Mesangial cell (primary cell): ENCODE results near the gene WASF1. TPM values are rescaled to one million over a fixed set of nuclear protein-coding genes. Genes with fewer than 3 reads are reported as not detected.

ENCODE experiments used
- total RNA-seq: library from RNA; depleted of rRNA; stranded (reverse); fragments of >200 nt; gene quantifications from 2 replicates; pipeline ENCODE4 v1.2.3, GENCODE V29; 2015

Gene WASF1
- total RNA-seq: 9.5 and 18.6 TPM in 2 replicates

DNA sequence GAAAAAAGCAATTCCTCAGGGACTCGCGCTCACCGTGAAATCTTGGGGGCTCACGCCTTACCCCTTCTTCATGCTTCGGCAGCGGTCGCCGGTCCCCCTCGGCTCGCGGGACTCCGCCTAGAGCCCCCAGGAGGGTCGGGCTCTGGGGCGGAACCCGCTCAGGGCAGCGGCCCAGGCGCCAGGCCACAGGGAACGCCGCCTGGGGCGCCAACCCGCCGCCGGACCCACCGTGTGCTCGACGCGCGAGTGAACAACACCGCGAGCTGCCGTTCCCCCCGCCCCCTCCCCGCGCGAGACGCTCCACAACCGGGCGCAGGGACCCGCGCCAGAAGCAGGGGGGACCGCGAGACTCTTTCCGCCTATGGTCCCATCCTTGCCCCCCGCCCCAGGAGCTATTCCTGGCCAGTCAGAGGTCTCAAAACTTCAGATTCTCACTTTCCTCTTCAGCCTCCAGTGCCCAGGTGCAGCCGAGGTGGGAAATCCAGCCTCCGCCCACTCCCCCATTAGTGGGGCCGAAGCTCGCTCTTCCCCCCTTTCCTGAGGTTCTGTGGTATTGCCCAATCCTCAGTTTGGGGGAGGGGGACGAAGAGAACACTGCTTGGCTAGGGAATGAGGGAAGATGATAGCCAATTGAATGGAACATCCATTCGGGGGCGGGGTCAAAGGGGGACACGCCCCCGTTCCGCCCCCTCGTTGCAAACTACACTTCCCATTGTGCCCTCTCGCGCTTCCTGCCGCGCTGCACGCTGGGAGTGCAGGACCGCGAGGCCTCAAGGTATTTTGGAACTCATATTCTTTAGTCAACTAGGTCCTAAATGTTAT is at the start of gene WASF1:
Gene WASF1 (minus strand): TSS at position 265 of the 822 bp plus-strand sequence. CDS start 52,069 bp downstream, outside the sequence.

DNA sequence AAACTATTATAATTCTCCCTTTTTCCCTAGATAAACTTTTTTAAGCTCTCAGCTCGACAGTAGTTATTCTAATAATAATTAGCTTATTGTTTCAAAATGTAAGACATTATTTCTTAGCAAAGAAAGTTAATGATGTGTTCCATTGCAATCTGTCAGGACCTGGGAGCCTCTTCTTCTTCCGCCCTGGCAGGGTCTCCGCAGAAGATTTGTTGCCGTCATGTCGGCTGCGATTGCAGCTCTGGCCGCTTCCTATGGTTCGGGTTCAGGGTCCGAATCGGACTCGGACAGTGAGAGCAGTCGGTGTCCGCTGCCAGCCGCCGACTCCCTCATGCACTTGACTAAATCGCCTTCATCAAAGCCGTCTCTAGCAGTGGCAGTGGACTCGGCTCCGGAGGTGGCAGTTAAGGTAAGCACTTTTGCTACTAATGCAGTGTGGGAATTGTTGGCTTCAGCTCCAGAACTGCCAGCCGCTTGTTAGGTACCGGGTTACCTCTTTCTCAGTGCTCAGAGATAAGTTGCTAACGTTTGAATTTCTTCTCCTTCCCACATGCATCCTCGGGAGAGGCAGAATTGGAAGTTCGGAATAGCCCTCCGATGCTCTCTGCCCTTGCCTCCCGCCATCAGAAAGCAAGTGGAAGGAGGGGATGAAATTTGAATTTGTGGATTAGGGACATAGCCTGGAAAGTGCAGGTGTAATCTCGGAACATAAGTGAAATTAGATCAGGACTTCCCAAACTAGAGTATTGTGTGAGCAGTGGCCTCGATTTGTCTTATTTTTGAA is 948 bp upstream of the WASF1 start, which contains the start of gene CDC40:
Gene CDC40 (plus strand): TSS at position 200 of the 781 bp plus-strand sequence. CDS start 18 bp downstream, at position 218.

Other genes starting within 250 kb of the WASF1 start
- gene GPR6, start 201.4 kb downstream of the WASF1 start, total RNA-seq: not detected in 2 replicates
- 8.0 and 8.7 TPM in 2 replicates for gene CDC40, start 757 bp upstream of the WASF1 start, total RNA-seq
- 0.65 and 6.6 TPM in 2 replicates for gene METTL24, start 178.7 kb upstream of the WASF1 start, total RNA-seq
- gene DDO, start 235.9 kb upstream of the WASF1 start, total RNA-seq: 0.16 and 0.25 TPM in 2 replicates